NCI-H2196 (cell line): ENCODE results near the gene ZNF800.

Experiments
- DNase-seq: peaks from one replicate; lab custom pipeline; 2025; ENCODE audit not compliant: unreplicated experiment; lab: John Stamatoyannopoulos, UW

Gene ZNF800

DNA sequence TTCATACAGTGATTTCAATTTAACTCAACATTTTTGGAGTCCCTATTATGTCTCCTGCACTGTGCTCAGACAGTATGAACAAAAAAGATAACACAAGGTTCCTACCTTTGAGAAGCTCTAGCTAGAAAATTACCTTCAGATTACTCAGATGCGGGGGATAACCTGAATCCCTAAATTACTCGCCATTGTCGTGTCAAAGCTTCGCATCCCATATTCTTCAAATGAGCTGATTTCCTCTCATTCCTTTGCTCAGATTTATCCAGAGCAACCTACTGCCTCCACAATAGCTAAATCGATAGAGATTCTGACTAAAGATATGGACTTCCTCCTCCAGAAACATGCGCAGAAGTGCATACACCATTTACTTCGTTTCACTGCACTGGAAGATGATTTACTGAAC, 42.6 kb downstream of the ZNF800 start:
- DNase-seq = no peak

DNA sequence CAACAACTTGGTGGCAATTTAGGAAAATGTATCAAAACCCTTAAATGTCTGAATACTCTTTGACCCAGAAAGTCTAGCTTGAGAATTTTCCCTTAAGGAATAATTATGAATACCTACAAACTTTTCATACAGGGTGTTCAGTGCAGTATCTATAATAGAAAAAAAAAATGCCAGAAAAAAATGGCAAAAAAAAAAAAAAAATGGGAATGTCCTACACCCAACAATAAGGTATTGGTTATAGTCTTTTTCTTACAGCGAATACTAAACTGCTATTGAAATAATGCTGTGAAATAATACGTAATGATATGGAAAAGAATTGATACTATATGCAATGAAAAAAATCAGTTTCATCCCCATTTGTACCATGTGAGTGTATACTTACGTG, 44.3 kb downstream of the ZNF800 start:
- DNase-seq = no peak

DNA sequence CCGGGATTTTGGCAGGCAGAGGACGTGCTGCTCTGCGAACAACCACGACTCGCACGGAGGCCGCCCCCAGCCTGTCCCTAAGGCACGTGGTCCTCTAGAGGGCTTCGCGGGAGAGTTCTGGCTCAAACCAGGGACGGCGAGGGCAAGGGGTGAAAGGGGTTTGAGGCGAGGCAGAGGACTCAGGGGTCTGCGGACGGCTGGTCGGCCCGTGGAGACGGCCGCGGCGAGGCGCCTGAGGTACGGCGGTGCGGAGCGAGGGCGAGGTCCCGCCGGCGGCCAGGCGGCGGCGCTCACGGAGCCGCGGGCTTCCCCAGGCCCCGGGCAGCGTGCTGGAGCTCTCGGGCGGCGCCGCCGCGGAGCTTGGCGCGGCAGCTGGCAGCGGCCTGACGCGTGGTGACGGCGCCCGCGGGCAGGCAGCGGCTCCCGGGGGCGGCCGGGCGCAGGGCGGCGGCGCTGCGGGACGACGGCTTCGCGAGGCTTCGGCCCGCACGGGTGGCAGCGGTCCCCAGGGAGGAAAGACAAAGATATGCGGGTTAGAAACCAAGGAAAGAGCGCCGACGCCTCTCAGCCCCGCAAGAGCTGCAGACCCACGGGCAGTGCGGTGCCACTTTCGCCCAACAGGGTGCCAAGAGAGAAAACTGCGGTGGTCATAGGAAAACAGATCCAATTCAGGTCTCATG, 44.8 kb downstream of the ZNF800 start:
- DNase-seq = peak; percentile 80

DNA sequence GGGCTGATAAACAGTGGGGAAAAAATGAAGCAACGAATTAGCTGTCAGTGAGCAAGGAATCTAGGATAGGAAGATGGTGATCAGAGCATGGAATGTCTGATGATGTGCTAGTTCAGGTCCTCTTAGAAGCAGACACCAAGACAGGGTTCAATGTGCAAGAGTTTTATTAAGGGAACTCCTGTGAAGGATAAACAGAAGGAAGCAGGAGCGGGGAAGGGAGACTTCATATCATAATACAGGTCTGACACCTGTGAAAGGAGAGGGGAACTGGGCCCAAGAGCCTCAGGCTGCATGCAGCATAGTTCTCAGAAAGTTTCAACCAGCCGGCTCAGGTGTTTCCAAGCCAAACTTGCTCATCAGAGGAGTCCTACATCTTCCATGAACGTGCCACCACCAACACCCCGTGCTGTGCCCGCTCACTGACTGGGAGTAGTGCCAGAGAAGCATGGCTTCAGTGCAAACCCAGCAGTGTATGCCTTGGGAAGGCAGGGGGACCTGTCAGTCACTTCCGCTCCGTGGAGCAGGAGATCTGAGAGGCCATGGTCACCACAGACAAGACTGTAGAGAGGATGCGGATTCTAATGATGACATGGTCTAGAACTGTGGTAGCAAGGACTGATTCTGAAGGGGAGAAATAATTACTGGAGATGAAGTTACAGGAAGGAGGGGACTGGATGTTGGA, 45.8 kb downstream of the ZNF800 start:
- no peak for DNase-seq

DNA sequence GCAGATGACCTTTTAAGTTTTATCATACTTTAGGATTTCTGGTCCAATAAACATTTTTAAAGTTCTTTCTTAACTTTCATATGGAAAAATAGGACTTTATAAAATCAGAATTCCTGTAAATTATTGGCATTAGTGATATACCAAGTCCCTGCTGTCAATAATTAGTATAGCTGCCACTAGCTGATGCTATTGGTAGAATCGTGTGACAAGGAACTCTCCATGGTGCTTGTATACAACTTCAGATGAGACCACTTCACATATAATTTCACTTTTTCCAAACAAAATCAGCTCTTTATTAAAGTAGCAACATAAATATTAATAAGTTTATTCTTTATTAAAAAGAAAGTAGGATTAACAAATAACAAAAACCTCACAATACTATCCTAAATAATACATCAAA, 49.9 kb downstream of the ZNF800 start:
- DNase-seq = no peak

DNA sequence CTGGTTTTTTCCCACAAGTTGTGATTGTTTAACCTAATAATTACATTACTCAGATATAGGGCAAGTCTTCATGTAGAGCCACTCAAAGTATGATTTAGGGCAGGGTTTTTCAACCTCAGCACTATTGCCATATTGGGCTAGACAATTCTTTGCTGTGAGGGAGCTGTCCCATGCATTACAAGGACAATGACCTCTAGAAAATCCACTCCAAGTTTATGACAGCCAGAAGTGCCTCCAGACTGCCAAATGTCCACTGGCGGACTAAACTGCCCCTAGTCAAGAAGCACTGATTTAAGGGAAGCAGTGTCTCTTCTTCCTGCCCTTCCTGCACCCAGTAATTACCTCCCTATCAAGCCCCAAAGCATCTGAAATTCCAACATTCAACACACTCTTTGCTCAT, 54.4 kb downstream of the ZNF800 start:
- no peak for DNase-seq

DNA sequence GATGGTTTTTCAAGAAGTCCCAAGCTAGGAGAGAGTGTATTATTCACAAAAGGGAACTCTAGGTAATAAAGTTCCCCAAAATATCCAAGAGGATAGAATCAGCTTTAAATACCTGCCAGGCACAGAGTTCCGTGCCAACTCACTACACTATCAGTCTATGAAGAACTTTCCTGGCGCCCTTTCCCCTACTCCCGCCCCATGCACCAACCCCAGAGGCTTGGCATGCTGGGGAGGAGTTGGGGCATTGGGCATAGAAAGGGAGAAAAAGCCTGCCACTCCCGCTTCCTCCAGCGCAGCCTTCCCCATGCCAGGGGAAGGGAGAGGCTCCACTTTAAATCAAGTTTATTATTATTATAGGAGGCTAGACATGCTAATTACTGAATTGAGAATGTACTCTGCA, 54.9 kb downstream of the ZNF800 start:
- DNase-seq = no peak

DNA sequence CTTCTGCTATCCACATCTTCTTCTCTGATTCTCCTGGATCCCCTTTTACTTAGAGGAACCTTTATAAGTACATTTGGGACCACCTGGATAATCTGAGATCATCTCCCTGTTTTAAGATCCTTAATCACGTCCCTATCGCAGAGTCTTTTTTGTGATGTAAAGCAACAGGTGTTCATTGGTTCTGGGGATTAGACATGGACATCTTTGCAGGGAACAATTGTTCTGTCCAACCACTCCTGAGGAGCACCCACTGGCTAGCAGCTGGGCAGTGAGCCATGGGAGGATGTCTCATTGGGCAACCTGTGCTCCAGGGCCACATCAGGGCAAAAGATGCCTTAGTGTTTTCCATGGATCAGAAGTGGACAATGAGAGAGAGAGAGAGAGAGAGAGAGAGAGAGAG, 56.0 kb downstream of the ZNF800 start:
- no peak for DNase-seq

DNA sequence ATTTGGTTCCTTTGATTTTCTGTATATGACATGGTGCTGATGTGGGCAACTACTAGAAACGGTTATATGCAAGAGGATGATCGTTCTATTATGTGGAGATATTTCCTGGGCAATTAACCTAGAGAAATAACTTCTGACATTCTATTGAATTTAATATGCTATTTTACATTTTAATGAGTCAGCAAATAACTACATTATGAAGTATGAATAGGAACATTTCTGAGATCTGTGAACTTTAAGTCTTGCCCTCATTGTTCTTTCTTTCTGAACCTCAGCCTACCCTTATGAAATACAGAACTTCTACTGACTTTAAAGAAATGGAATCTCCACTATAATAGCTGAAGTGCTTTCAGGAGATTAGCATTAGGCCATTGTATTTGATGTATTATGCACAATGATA, 59.6 kb downstream of the ZNF800 start:
- no peak for DNase-seq

DNA sequence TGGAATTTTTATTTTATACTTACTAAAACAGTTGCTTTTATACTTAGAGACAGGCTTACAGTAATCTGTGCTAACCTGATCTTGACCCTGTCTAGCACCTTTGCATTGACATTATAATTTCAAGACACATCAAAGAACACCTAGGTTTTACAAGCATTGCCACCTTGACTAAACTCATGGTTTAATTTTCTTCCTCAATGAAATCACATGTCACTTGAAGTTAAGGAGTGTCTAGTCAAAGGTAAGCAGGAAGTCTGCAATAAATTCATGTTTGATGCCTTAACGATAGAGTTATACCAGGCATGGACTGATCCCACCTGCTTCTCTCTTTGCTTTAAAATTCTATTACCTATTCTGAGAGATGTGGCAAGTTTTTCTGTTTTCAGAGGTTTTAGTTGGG, 62.4 kb downstream of the ZNF800 start:
- DNase-seq = no peak

DNA sequence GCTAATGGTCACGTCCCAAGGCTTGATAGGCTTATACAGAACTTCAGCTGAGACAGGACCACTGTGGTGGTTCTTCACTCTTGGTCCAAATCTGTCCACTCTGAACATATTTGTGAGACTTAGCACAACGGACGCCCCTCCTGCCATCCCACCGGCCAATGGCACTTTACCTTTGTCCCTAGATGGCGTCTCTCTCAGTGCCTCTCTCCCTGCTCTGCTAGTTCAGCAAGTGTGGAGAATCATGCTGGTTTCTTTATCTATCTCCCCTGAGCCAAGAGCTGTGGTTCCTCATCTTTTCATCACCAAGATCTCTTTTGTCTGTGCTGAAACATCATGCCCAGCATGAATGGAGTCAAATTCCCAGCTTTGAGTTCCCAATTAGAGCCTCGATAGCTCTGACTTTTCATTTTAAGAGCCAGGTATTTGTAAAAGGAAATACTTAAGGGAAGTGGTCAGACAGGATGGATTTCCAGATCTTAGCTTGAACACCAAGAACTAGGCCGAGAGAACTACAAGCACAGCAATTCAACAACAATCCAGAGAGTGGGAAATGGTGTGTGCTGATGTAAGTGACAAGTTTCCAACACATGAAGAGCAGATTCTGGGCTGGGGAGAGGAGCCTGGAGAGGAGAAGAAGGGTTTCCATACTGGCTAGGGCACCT, 69.5 kb downstream of the ZNF800 start:
- DNase-seq = no peak

DNA sequence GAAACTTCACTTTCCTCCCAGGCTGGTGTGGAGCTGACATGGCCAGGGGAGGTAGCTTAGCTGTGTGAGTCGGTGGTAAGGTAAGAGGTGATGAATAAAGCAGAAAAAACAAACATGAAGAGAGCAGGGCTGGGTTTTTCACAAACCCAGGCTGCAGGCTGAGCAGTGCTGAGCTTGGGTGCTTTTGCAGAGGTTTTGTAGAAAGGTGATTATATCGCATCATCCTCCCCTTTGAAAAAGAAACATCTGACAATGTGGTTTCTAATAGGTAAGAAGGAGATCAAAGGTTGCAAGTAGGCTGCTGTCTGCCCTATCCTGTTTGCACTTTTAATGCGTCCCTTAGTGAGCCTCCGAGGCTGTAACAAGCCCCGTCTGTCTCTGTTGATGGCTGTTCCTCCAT, 70.2 kb downstream of the ZNF800 start:
- no peak for DNase-seq

DNA sequence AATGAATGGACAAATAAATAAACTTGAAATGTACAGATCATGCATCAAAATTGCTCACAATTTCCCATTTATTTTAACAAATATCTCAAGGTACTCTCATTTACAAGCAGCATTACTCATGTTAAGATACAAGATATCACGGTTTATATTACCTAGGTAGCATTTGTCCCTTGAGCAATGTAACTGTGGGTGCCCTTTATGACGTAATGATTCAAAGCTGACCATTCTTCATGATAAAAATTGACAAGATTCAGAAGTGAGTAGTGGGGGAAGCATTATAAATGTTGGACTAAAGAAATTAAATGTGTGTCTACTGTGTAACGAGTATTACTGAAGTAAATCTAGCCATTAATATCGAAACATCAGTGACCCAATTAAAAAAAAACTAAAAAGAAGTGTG, 71.5 kb downstream of the ZNF800 start:
- DNase-seq = no peak
